HUDEP-2 (cell line): ENCODE data around the gene JUND.

Experiments used
- DNase-seq, 76 experiments: peaks; one replicate each; lab custom pipeline; 2025; ENCODE audit not compliant: unreplicated experiment in 76 of 76; lab: John Stamatoyannopoulos, UW

Gene JUND

DNA sequence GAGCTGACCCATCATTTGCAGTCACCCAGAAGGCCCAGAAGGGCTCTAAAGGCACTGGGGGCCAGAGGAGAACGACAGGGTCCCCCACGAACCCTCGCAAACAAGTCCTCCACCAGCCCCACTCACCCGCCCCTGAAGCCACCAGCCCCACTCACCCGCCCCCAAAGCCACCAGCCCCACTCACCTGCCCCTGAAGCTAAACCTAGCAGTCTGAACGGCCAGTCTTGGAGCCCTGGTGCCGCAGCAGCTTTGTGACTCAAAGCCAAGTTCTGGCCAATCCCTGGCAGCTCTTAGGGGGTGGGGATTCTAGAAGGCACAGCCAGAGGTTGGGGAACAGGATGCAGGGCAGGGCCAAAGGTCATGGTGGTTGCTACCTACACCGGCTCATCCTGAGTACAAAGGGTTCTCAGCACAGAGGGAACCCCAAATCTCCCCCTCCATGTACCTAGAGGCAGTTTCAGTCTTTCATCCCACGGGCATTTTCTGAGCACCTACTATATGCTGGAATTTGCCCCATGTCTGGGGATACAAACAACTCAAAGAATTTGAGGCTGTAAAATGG, 7.1 kb downstream of the JUND start, which contains the start of gene IQCN:
Gene IQCN (minus strand): TSS at position 234 of the 562 bp plus-strand sequence. CDS start 4,974 bp downstream, outside the sequence.
- DNase-seq: peak in 10 of 76 experiments; percentile 13 to 56 (median 19)

DNA sequence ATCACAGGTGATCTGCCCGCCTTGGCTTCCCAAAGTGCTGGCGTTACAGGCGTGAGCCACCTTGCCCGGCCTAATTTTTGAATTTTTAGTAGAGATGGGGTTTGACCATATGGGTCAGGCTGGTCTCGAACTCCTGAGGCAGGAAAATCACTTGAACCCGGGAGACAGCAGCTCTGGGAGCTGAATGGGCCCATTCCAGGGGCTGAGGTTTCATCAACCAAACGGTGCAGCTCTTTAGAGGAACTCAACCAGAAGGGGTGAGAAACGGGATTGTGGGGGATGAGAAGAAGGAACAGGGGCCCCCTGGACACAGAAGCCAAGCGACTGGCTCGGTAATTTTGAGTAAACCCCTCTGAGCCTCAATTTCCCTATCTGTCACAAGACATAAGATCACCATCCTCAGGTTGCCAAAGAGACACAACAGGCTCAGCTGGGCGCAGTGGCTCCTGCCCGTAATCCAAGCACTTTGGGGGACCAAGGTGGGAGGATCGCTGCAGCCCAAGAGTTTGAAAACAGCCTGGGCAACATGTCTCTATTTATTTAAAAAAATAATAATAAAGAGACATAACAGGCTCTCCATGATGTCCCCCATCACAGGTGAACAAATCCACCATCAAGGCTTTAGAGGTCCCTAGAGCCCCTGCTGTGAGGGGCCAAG, 7.7 kb downstream of the JUND start:
- DNase-seq: no peak

DNA sequence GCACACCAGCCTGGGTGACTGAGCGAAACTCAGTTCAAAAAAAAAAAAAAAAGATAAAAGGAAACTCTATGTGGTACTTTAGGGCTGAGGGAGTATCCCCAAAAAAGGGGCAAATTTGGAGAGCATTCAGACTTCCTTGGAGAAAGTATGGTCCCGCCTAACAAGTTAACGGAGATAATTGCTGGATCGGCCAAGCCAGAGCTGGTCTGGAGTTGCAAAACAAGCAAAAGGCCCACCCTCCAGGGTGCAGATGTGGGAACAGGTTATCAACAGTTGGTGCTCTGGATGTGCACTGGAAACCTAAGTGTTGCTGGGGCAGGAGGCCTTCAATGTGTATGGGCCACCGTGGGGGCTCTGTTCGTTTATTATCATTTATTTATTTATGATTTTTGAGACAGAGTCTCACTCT, 10.0 kb downstream of the JUND start:
- DNase-seq: no peak

DNA sequence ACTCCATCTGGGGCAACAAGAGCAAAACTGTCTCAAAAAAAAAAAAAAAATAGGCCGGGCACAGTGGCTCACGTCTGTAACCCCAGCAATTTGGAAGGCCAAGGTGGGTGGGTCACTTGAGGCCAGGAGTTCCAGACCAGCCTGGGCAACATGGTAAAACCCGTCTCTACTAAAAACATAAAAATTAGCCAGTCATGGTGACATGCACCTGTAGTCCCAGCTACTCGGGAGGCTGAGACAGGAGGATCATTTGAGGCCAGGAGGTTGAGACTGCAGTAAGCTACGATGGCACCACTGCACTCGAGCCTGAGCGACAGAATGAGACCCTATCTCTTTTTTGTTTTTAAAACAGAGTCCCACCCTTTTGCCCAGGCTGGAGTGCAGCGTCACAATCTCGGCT, 11.1 kb downstream of the JUND start:
- no peak for DNase-seq

DNA sequence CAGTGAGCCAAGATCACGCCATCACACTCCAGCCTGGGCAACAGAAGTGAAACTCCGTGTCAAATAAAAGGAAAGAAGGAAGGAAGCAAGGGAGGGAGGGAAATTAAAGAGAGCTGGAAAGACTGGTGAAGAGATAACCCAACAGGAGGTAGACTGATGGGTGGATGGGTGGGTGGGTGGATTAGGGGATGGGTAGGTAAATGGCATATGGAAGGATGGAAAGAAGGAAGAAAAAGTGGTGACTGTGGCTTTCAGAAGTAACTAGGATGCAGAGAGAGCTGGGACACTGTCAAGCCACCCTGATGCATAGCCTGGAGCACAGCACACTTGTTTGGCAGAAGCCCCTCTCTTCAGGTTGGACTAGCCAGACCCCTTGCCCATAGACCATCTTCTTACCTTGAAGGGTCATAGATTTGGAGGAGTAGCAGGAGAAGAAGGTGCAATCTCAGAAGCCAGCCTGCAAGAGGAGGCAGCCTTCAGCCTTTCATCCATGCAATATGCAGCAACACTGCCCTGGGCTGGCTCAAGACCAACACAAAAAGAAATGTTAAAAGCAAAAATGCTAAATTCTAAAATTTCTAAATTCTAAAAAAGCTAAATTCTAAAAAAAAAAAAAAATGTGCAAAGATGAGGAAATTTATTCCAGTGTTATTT, 12.2 kb downstream of the JUND start:
- DNase-seq: no peak

DNA sequence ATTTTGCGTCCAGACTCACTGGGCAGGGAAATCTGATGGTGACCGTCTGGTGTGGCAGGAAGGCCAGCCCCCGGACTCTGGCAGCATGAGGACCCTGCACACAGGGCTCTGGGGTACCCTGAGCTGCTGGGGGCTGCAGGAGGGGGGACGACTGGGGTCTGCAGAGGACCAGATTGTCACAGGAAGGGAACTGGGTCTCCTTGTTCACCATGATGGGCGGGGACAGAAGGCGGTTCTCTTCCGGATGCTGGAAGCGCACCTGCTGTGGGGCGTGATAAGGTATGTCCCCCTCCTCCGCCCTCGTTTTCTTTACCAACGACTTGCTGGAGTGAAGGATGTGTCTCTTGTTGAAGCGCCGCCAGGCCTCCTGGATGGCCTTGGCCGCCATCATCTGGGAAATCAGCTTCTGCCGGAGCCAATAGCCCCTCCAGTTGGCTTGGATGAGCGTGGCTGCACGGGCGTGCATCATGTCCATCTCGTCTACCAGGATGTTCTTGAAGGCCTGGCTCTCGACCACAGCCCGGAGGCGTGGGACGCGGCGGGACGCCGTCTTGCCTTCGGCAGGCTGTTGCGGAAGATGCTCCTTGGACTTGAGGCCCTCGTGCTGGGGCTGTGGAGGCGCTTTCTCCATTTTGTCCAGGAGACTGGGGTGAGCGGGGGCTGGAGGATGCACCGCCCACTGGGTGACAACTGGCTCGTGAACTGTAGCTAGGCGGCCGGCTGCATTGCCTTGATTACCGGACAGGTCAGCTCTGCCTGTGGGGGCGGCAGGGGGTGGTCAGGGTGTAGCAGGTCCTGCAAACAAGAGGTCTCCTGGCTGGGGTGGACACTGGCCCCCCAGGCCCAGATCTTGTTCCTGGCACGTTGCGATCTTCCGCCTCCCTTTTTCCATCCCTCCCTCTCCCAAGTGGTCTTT, 14.4 kb downstream of the JUND start:
- no peak for DNase-seq

DNA sequence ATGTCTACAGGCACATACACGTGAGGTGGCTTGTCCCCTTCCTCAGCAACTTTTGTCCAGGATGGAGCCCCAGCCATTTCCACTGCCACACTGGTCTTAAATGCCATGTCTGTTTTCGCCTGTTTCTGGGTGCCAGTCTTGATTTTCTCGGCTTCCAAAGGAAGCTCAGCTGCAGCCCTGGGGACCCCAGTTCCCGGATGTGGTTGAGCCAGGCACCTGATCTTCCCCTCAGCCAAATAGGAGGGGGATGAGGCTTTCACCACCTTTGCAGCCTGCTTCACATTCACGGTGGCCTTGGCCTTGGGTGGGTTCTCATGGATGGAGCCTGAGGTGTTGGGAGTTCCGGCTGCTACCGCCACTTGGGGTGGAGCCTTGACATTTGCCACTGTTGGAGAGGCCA, 15.8 kb downstream of the JUND start:
- DNase-seq: no peak

DNA sequence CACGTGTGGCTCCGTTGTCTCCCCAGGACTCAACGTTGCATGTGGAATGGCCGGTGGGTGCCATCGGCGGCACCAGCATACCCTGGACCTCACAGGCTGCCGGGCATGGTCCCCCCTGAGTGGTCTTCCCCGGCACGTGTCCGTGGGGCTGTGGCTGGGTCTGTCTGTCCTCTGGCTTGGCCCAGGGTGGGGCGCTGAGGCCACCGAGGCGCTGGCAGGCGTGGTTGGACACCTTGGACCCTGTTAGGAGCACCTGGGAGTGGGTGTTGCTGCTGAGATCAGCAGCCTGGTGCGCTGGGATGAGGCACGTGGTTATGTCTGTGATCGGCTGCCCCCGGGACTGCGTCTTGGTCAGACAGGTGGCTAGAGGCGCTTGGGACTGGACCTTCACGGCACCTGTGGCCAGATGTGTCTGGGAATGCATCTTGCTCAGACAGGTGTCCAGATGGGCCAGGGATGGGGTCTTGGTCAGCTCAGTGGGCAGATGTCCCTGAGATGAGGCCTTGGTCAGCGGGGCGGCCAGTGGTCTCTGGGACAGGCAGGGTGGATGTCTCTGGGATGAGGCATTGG, 16.4 kb downstream of the JUND start:
- no peak for DNase-seq

DNA sequence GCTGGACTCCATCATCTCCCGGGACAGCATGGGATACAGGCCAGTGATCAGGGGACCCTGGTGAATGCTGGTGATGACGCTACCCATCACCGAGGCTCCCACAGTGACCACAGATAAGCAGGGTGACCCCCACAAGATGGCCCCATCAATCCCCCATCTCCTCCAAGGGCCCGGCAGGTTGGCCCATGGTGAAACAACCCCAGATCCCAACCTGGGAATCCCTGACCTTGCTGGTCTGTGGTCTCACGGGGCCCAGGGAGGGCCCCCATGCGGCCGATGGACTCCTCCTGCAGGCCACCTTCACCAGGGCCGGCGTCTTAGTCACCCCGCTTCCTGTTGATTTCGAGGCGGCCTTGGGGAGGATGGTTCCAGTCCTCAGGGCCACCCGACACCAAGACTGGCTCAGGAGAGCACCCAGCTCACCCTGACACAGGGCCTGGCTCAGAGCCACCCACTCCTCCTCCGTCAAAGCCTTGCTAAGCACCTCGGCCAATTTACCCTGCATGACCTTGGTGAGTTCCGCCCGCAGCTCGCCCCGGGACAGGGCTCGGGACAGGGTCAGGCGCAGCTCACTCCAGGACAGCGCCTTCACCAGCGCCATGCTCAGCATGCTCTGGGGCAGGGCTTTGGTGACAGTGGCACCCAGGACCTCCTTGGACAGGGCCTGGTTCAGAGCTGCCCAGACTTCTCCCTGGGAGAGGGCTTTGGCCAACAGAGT, 17.1 kb downstream of the JUND start:
- DNase-seq: no peak

DNA sequence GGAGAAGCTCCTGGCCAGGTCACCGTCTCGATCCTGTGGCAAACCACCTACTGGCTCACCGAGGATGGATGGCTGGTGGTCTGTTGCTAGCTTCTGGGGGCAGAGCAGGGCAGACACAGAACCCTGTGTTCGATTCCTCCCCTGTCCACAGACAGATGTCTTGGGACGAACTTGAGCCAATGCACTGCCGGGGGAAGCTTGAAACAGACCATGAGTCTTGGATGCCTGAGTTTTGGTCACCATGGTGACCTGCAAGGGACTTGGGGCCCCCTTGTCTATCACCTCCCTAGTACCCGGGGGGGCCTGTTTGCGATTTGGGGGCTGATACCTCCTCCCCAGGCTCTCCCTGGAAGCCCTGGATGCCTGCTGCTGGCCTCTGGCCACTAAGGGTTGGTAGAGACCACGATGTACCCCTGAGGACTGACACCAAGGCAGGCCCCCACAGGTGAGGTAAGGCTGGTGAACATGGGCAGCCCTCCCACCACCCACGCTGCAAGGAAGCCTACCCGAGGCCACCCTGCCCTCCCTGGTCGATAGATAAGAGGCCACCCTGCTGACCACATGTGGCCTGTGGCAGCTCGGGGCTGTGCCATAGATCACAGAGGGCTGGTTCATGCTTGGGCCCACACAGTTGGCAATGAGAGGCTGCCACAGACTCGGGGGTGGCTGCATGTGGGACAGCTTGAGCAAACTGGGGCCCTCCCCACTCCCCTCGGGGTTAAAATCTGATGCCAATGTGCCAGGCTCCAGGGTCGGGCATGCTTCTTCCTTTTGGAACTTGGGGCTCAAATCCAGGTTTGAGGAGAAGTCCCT, 17.9 kb downstream of the JUND start:
- DNase-seq: no peak

DNA sequence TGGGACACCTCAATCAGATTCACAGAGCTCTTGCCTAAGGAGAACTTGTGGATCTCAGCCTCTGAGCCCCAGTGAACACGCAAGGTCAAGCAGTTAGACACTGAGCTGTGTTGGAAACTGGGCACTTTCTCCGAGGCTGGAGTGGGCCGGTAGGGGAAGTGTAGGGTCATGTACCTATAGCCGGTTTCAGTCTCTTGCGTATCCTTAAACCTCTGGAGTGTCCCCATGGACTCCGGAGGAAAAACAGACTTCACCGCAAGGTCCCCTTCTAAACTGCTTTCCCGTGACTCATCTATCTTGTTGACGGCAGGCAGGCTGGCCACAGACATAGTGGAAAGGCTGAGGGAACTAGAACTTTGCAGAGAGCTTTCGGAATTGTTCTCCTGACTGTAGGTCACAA, 18.5 kb downstream of the JUND start:
- no peak for DNase-seq

DNA sequence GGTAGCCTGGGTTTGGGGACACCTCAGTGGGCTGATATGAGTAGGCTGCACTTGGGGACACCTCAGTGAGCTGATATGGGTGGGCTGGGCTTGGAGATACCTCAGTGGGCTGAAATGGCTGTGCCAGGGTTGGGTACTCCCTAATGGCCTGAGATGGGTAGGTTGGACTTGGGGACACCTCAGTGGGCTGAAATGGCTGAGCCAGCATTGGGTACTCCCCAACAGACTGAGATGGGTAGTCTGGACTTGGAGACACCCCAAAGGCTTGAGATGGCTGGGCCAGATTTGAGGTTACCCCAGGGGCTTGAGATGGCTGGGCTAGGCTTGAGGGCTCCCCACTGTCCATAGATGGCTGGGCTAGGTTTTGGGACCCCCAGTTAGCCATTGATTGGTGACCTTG, 19.3 kb downstream of the JUND start:
- DNase-seq: no peak

DNA sequence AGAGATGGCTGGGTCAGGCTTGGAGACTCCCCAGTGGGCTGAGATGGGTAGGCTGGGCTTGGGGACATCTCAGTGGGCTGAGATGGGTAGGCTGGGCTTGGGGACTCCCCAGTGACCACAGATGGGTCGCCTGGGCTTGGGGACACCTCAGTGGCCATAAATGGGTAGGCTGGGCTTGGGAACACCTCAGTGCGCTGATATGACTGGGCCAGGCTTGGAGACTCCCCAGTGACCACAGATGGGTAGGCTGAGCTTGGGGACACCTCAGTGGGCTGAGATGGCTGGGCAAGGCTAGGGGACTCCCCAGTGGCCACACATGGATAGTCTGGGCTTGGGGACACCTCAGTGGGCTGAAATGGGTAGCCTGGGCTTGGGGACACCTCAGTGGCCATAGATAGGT, 19.9 kb downstream of the JUND start:
- no peak for DNase-seq

DNA sequence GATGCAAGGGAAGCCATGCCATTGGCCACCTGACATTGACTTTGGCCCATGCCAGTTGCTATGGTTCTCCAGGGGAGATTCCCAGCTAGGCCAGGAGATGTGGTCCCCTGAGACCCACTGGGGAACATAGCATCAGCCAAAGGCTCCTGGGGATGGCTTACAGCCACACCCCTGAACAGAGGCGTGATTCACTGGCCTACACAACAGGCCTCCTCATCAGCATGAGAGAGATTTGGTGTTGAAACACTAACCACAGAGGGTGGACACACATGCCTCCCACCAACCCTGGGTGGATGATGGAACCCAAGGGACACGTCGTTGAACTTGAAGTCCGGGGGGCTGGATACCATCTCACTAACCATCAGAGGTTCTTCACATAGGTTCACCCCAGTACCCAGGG, 21.5 kb downstream of the JUND start:
- no peak for DNase-seq

DNA sequence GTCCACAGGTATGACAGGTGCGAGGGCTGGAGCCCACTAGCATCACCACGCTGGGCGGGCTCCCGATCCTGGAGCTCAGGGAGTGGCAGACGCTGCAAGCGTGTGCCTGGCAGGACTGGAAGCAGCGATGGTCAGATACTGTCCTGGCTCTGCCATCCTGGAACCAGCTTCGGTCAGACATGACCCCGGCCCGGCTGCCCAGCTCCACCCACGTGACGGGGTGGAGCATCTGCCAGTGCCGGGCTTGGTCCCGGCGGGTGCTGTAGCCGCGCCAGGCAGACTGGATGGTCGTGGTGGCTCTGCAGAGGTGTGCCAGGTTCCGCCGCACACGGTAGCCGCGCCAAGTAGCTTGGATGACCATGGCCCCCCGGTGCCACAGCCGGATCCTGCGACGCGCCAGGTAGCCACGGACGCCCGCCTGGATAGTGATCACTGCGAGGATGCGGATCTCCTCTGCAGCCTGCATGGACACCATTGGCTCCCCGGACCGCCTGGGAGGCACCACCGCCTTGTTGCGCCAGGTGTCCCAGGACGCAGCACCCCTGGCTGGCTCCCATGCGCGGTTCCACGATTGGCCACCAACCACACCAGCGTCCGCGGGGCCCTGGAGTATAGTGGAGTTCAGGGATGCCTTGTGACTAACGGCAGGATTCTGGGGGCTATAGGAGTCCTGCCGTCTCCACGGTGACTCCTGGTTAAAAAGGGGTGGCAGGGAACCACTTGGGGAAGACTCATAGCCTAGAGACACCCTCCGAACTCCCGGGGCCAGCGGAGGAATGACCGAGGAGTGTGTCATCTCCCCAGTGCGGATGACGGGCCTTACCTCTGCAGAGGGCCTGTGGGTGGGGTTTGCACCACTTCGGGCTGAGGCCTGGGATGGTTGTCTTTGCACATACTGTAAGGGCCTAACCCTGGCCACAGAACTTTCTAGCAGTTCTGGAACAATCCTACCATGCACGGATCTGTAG, 23.6 kb downstream of the JUND start:
- no peak for DNase-seq

DNA sequence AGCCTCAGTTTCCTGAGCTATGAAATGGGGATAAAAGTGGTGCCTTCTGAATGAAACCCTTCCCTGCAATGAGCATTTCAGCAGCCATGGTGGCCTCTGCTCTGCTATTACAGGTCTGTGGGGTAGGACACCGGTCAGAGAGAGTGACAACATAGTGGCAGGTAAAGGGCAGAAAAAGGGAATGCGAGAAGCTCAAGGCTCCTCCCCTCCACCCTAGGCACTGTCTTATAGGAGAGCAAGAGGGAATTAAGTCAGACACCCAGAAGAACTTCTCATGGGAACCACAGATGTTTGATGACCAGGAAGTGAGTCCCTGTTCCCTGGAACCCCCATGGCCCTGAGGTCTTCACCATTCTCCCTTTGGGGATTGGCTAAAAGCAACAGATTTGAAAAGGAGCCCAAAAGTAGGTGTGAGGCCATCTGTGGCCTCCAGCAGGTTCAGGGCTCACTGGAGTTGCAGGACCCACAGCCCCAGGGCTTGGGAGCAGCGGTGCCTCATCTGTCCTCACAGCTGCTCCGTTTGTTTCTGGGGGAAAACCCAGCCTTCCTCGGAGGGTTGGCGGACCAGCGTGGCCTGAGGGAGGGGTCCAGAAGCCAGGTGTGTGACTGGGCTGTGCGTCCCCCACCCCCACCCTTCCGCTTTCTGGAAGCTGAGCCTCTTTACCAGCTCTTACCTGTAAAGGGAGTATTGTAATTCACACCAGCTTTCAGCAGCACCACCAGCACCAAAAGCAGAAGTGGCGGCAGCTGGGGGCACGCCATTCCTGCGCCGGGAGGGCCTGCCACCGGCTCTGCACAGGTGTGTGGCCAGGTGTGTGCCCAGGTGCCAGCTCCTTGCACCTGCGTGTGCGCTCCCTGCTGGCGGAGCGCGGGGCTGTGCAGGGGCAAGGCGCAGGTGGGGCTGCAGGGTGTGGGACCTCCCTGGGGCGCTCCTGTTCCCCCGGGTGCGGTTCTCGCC, 26.6 kb downstream of the JUND start:
- no peak for DNase-seq

DNA sequence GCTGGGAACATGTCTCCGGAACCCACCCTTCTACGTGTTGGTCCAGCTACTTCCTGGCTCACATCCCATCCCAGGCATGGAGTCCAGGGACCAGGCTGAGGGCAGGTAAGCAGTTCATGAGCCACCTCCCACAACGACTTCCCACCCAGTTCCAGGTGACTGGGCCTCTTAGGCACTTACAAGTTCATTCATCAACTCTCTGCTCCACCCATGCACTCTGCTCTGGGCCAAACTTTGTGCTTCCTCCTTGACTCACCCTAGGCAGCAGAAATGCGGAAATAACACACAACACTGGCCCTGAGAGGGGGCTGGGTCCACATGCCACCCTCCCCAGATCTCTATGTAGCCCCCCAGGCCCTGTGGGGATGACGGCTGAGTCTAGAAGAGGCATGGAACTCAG, 27.7 kb downstream of the JUND start:
- no peak for DNase-seq
